ENCODE data around the gene SREBF1. TPM values are rescaled to one million over a fixed set of nuclear protein-coding genes. Genes with fewer than 3 reads are reported as not detected.

Gene SREBF1
- total and polyA plus RNA-seq, 2 of the 4 experiments (the other 2 are of a cell fraction) = 3.4 to 20.4 TPM

GRCh38 chr17:17812211-17813054, 24.4 kb downstream of the SREBF1 start:
- H4K20me1 ChIP-seq (ENCODE audit: insufficient read depth, low read length) = peaks cover 48% of the 10 kb centered on the region
- H3K18ac ChIP-seq (ENCODE audit: low read depth, low read length) = no peak overlapping the region
- H2AK5ac ChIP-seq (ENCODE audit: low read depth, low read length) = no peak overlapping the region; the same call in 1 of the 2 replicates
- peak overlapping the region in 1 of 2 experiments; percentile 28; a peak in 1 of 4 replicates for H4K8ac ChIP-seq (ENCODE audit: low read depth in 2 of 2, low read length in 2 of 2)
- H2BK15ac ChIP-seq (ENCODE audit: low read depth, low read length) = no peak overlapping the region
- no peak overlapping the region for H4K91ac ChIP-seq (ENCODE audit: insufficient read depth, low read depth, low read length)
- ATAC-seq (ENCODE audit: low read depth) (peak; percentile 67), DNase-seq (peak; percentile 41)
- no peak overlapping the region for H3K4ac ChIP-seq (ENCODE audit: low read depth, low read length)
- no peak overlapping the region for H2BK120ac ChIP-seq (ENCODE audit: low read depth, low read length)
- no peak overlapping the region for H4K5ac ChIP-seq (ENCODE audit: low read depth, low read length)
- dilution Hi-C loops (cut with HindIII; ENCODE audit: low sequenced_read_pairs, unreplicated experiment) = no loop called here
- no peak overlapping the region for H3K56ac ChIP-seq (ENCODE audit: extremely low read depth, insufficient read depth, low read length)
- no peak overlapping the region for H2BK20ac ChIP-seq (ENCODE audit: low read depth, low read length)
- no peaks in the 10 kb centered on the region for H3K27me3 ChIP-seq (ENCODE audit: control insufficient read depth, insufficient read depth, low read length)
- no peak overlapping the region for H3K4me2 ChIP-seq (ENCODE audit: low read depth, low read length)
- H3K36me3 ChIP-seq (ENCODE audit: control insufficient read depth, insufficient read depth, low read length) = peaks cover 65% of the 10 kb centered on the region
- intact Hi-C loops (cut with micrococcal nuclease) = loop anchor here (1.0 kb wide), 4 partner anchors 48 to 221 kb away; no protein-coding TSS in a partner anchor
- H2BK5ac ChIP-seq (ENCODE audit: low read depth, low read length, poor library complexity, severe bottlenecking) = no peak overlapping the region
- 74% methylated on average over 43 of the region's 59 CpGs; no CpG with 5 or more reads in 1 of the 2 experiments for WGBS, 2 experiments (ENCODE audit: extremely low coverage in 2 of 2, insufficient read length in 1 of 2)
- ChIA-PET POLR2A (ENCODE audit: unreplicated experiment) (no interaction called here), CTCF (no interaction called here)
- no peaks in the 10 kb centered on the region for H3K9me1 ChIP-seq (ENCODE audit: insufficient read depth, low read length)
- TSS peak; percentile 34 for BruUV-seq (replicated peaks)
- no peaks in the 10 kb centered on the region for H3K9me3 ChIP-seq (ENCODE audit: control insufficient read depth, insufficient read depth, low read length)
- in situ Hi-C loops (cut with MboI; ENCODE audit: low sequenced_read_pairs) = no loop called here
- H3K14ac ChIP-seq (replicated peaks; ENCODE audit: low read depth, low read length) = no peak overlapping the region
- peak overlapping the region; percentile 58 for H2AFZ ChIP-seq (replicated peaks; ENCODE audit: low read length, poor library complexity)
- H3K9ac ChIP-seq (ENCODE audit: low read depth, low read length) = no peak overlapping the region
- H2AK9ac ChIP-seq (replicated peaks; ENCODE audit: low read depth, low read length, poor library complexity) = peak overlapping the region; percentile 22
- peaks cover 9% of the 10 kb centered on the region; the same call in 1 of the 2 replicates for H3K4me1 ChIP-seq (ENCODE audit: control insufficient read depth, insufficient read depth, low read length)
- H3K79me1 ChIP-seq (ENCODE audit: low read depth in 1 of 2, low read length in 2 of 2) = peaks cover 0 to 33% of the 10 kb centered on the region in 2 experiments; a peak in 2 of 4 replicates
- H3K27ac ChIP-seq (ENCODE audit: insufficient read depth, low read length) = no peak overlapping the region
- H3K23ac ChIP-seq (ENCODE audit: low read depth, low read length) = no peak overlapping the region
- no peak overlapping the region for H3K4me3 ChIP-seq (ENCODE audit: insufficient read depth, low read depth, low read length)
- TF ChIP-seq ELK1 (IDR thresholded peaks at IDR 0.05; ENCODE audit: borderline replicate concordance, low read depth, low read length) (no peak), MAFK (IDR thresholded peaks at IDR 0.05; ENCODE audit: low read depth, low read length) (no peak), POLR2A (IDR thresholded peaks at IDR 0.05; ENCODE audit: low read depth, low read length) (no peak), SMC3 (IDR thresholded peaks at IDR 0.05; ENCODE audit: low read depth, low read length) (peak; percentile 73), NFE2L2 (IDR thresholded peaks at IDR 0.05; ENCODE audit: low read depth, low read length) (no peak), USF2 (IDR thresholded peaks at IDR 0.05; ENCODE audit: low read depth, low read length) (no peak), BHLHE40 (IDR thresholded peaks at IDR 0.05; ENCODE audit: low read depth, low read length) (no peak), MAZ (IDR thresholded peaks at IDR 0.05; ENCODE audit: borderline replicate concordance, low read depth, low read length) (peak; percentile 42; the same call in 1 of the 2 replicates), CEBPB (IDR thresholded peaks at IDR 0.05; ENCODE audit: low read depth, low read length) (no peak), RAD21 (IDR thresholded peaks at IDR 0.05; ENCODE audit: low read length) (peak; percentile 77), RFX5 (IDR thresholded peaks at IDR 0.05; ENCODE audit: low read depth, low read length) (no peak), CHD1 (IDR thresholded peaks at IDR 0.05; ENCODE audit: low read depth, low read length) (no peak), FOS (IDR thresholded peaks at IDR 0.05; ENCODE audit: low read depth, low read length) (no peak), RCOR1 (IDR thresholded peaks at IDR 0.05; ENCODE audit: insufficient replicate concordance, low read length) (no peak), MXI1 (IDR thresholded peaks at IDR 0.05; ENCODE audit: borderline replicate concordance, low read depth, low read length) (no peak)

Measured in IMR-90 (cell line).